Measurements from ENCODE around the gene FREM2.

- TF ChIP-seq CTCF (IDR thresholded peaks at IDR 0.05) (no peak), POLR2A (IDR thresholded peaks at IDR 0.05) (no peak)
These were observed 25.7 kb upstream of the FREM2 start for GRCh38 chr13:38661010-38661675.

Measured in sigmoid colon (tissue), 3 donors.